ENCODE data around the gene SMAD5.

SMAD5 gene

GRCh38 chr5:136132557-136133221, at the start of gene SMAD5:
Gene SMAD5, plus strand, starts transcription at chr5:136132845. Its CDS starts 20,916 bp downstream, at chr5:136153761.
- peak; percentile 97 for DNase-seq (ENCODE audit: low read depth)
- no peak for TF ChIP-seq CTCF (IDR thresholded peaks at IDR 0.05; ENCODE audit: low read length, missing control alignments)

GRCh38 chr5:136084698-136085097, 47.9 kb upstream of the SMAD5 start:
- TF ChIP-seq CTCF (IDR thresholded peaks at IDR 0.05; ENCODE audit: low read length, missing control alignments), result no peak
- DNase-seq (ENCODE audit: low read depth), result peak; percentile 29
- H3K4me3 ChIP-seq (replicated peaks; ENCODE audit: low read depth, low read length), result no peak overlapping the region

More at GRCh38 chr5:136132557-136133221, at the start of gene SMAD5:
- peak within 1 kb of the TSS; percentile 90 for H3K4me3 ChIP-seq (replicated peaks; ENCODE audit: low read depth, low read length)

- DNase-seq (ENCODE audit: low read depth), result no peak
- H3K4me3 ChIP-seq (replicated peaks; ENCODE audit: low read depth, low read length), result no peak overlapping the region
Measured at GRCh38 chr5:136086783-136087566, 45.7 kb upstream of the SMAD5 start.

GRCh38 chr5:136087961-136088871, 44.4 kb upstream of the SMAD5 start:
- TF ChIP-seq CTCF (IDR thresholded peaks at IDR 0.05; ENCODE audit: low read length, missing control alignments), result no peak
- peak overlapping the region; percentile 8 for H3K4me3 ChIP-seq (replicated peaks; ENCODE audit: low read depth, low read length)
- DNase-seq (ENCODE audit: low read depth), result peak; percentile 94

More at GRCh38 chr5:136086783-136087566, 45.7 kb upstream of the SMAD5 start:
- TF ChIP-seq CTCF (IDR thresholded peaks at IDR 0.05; ENCODE audit: low read length, missing control alignments), result no peak

DNA sequence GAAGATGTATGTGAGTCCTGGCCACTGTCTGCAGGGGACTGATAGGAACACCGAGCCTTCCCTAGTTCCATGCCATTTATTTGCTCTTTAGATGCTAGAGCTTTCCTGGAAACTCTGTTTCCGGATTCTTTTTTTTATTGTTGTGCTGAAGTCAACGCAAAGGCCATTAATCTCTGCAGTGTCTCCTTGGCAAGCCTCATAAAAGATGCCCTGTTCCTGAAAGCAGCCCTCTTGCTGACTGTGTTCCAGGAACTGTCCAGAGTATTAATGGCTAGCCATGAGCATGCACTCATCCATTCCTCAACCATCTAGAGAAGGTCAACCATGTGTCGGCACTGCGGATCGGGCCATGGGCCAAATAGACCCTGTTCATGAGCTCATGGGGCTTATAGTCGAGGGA, 42.9 kb upstream of the SMAD5 start:
- DNase-seq (ENCODE audit: low read depth), result no peak
- TF ChIP-seq CTCF (IDR thresholded peaks at IDR 0.05; ENCODE audit: low read length, missing control alignments), result no peak
- H3K4me3 ChIP-seq (replicated peaks; ENCODE audit: low read depth, low read length), result no peak overlapping the region

DNA sequence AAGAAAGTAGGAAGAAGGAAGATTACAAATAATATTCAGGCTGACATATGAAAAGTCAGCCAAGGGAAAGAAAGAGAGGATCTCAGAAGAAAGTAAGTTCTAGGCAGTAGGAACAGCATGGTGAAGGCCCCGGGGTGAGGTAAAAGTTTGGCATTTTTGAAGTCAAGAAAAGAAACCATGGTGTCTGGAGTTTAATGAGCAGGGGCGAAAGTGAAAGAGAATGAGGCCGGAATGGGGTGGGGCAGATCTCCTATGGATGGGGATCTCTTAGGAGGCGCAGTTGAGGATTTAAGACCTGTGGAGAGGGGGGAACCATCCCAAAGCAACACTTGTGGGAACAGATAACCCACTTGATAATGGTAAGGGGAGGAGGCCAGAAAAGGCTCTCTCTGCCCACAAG, 42.3 kb upstream of the SMAD5 start:
- no peak for TF ChIP-seq CTCF (IDR thresholded peaks at IDR 0.05; ENCODE audit: low read length, missing control alignments)
- no peak for DNase-seq (ENCODE audit: low read depth)
- H3K4me3 ChIP-seq (replicated peaks; ENCODE audit: low read depth, low read length), result no peak overlapping the region
